ENCODE results near the gene RTL10.

RTL10 gene

GRCh38 chr22:19855504-19856409 lies 1.1 kb upstream of the RTL10 start:
- Histone ChIP-seq H3K4me1 (ENCODE audit: control insufficient read depth, low read length) (peaks cover 31% of the 10 kb centered on the region), H3K9me2 (replicated peaks; ENCODE audit: control insufficient read depth, low read length) (no peaks in the 10 kb centered on the region), H4K20me1 (ENCODE audit: control insufficient read depth, insufficient read depth, low read depth, low read length) (peaks cover 18% of the 10 kb centered on the region), H3K79me2 (ENCODE audit: control insufficient read depth, low read length) (peaks cover 68% of the 10 kb centered on the region), H3K27me3 (ENCODE audit: control insufficient read depth, low read length) (no peaks in the 10 kb centered on the region), H3F3A (ENCODE audit: control insufficient read depth, insufficient read depth) (no peaks in the 10 kb centered on the region), H3K36me3 (ENCODE audit: control insufficient read depth, low read length) (peaks cover 49% of the 10 kb centered on the region), H3K4me3 (ENCODE audit: low read length) (peak overlapping the region; percentile 90), H3K27ac (ENCODE audit: low read depth, low read length) (peak overlapping the region; percentile 77), H3K9me3 (ENCODE audit: control insufficient read depth, insufficient read depth, low read length) (no peaks in the 10 kb centered on the region), H3K4me2 (ENCODE audit: low read length) (peak overlapping the region; percentile 86)
- TF ChIP-seq CTCF (IDR thresholded peaks at IDR 0.05; ENCODE audit: low read depth, low read length, poor library complexity, severe bottlenecking), result no peak
- TF ChIP-seq EZH2phosphoT487 (IDR thresholded peaks at IDR 0.05; ENCODE audit: borderline replicate concordance, low read length), result no peak

- Histone ChIP-seq H3F3A (ENCODE audit: control insufficient read depth, insufficient read depth) (no peaks in the 10 kb centered on the region), H3K79me2 (ENCODE audit: control insufficient read depth, low read length) (peaks cover 81% of the 10 kb centered on the region), H4K20me1 (ENCODE audit: control insufficient read depth, insufficient read depth, low read depth, low read length) (peaks cover 18% of the 10 kb centered on the region), H3K4me1 (ENCODE audit: control insufficient read depth, low read length) (peaks cover 31% of the 10 kb centered on the region), H3K27ac (ENCODE audit: low read depth, low read length) (peak overlapping the region; percentile 33), H3K36me3 (ENCODE audit: control insufficient read depth, low read length) (peaks cover 63% of the 10 kb centered on the region), H3K4me2 (ENCODE audit: low read length) (peak overlapping the region; percentile 78), H3K27me3 (ENCODE audit: control insufficient read depth, low read length) (no peaks in the 10 kb centered on the region), H3K9me3 (ENCODE audit: control insufficient read depth, insufficient read depth, low read length) (no peaks in the 10 kb centered on the region), H3K9me2 (replicated peaks; ENCODE audit: control insufficient read depth, low read length) (no peaks in the 10 kb centered on the region), H3K4me3 (ENCODE audit: low read length) (peak overlapping the region; percentile 90)
- TF ChIP-seq CTCF (IDR thresholded peaks at IDR 0.05; ENCODE audit: low read depth, low read length, poor library complexity, severe bottlenecking) (no peak), EZH2phosphoT487 (IDR thresholded peaks at IDR 0.05; ENCODE audit: borderline replicate concordance, low read length) (no peak)
These were observed 546 bp downstream of the RTL10 start for GRCh38 chr22:19853879-19854777.

GRCh38 chr22:19853058-19853878 lies 1.4 kb downstream of the RTL10 start:
- no peaks in the 10 kb centered on the region for H3K9me2 ChIP-seq (replicated peaks; ENCODE audit: control insufficient read depth, low read length)
- H4K20me1 ChIP-seq (ENCODE audit: control insufficient read depth, insufficient read depth, low read depth, low read length), result peaks cover 18% of the 10 kb centered on the region
- H3F3A ChIP-seq (ENCODE audit: control insufficient read depth, insufficient read depth), result no peaks in the 10 kb centered on the region
- H3K9me3 ChIP-seq (ENCODE audit: control insufficient read depth, insufficient read depth, low read length), result no peaks in the 10 kb centered on the region
- peaks cover 72% of the 10 kb centered on the region for H3K36me3 ChIP-seq (ENCODE audit: control insufficient read depth, low read length)
- H3K27me3 ChIP-seq (ENCODE audit: control insufficient read depth, low read length), result no peaks in the 10 kb centered on the region
- TF ChIP-seq EZH2phosphoT487 (IDR thresholded peaks at IDR 0.05; ENCODE audit: borderline replicate concordance, low read length), result no peak
- TF ChIP-seq CTCF (IDR thresholded peaks at IDR 0.05; ENCODE audit: low read depth, low read length, poor library complexity, severe bottlenecking), result no peak
- peaks cover 89% of the 10 kb centered on the region for H3K79me2 ChIP-seq (ENCODE audit: control insufficient read depth, low read length)
- peak overlapping the region; percentile 90 for H3K4me3 ChIP-seq (ENCODE audit: low read length)
- H3K27ac ChIP-seq (ENCODE audit: low read depth, low read length), result no peak overlapping the region
- peaks cover 28% of the 10 kb centered on the region for H3K4me1 ChIP-seq (ENCODE audit: control insufficient read depth, low read length)
- H3K4me2 ChIP-seq (ENCODE audit: low read length), result peak overlapping the region; percentile 78
